NK-92 (cell line): ENCODE results near the gene CAPN10.

ENCODE experiments used
- DNase-seq: peaks from one replicate; lab custom pipeline; 2025; ENCODE audit not compliant: unreplicated experiment; lab: John Stamatoyannopoulos, UW

Gene CAPN10

DNA sequence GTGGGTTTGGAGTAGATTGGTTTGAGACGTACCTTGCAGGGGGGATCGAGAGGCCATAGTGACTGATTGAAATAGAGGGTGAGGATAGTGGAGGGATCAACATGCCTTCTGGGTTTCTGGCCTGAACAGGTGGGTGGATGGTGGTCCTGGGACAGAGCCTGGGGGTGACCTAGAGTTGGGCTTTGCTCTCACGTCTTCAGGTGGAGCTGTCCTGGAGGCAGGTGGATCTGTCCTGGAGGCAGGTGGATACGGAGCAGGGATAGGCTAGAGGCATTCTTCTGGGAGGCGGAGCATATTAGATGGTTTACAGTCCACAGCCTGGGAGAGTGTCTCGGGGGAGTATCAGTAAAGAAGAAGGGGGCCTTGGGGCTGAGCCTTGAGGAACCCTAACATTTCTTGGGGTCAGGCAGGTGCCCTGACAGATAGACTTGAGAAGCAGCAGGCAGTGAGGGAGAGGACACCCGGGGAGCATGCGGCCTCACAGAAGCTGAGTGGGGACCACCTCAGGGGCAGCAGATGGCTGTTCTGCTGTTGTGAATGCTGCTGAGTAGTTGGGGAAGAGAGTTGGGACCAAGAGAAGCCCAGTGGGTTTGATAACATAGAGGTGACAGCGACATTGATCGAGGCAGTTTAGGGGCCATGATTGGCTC, 1.6 kb downstream of the CAPN10 start:
- no peak for DNase-seq

DNA sequence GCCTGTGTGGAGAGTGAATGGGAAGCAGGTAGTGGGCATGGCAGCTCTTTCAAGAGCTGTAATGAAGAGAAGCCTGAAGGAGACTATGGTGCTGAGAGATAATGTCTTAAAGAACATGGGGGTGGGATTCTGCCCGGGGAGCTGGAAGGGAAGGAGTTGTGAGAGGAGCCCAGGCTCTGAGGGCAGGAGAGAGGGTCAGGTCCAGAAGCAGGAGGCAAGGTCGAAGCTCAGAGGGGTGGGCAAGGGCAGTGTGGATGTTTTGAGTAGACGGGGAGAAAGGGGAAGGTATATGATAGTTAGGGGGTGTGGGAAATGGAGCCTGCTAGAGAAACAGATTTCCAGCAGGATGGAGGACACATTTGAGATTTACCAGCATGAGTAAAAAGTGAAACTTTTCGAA, 2.1 kb downstream of the CAPN10 start:
- DNase-seq: no peak

DNA sequence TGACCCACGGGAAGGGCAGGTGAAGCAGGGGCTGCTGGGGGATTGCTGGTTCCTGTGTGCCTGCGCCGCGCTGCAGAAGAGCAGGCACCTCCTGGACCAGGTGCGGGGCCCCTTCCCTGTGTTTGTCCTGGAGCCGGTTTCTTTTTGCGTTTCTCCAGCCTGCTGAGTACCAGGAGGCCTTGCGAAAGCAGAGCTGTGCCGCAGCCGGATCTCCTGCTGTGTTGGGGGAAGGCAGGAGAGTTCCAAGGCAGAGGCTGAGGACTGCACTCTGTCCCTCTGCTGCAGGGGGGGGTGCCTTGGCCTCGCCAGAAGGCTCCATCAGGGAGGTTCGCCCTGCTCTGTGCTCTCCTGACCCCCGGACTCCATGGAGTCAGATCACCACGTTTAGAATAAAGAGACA, 2.8 kb downstream of the CAPN10 start:
- DNase-seq: no peak

DNA sequence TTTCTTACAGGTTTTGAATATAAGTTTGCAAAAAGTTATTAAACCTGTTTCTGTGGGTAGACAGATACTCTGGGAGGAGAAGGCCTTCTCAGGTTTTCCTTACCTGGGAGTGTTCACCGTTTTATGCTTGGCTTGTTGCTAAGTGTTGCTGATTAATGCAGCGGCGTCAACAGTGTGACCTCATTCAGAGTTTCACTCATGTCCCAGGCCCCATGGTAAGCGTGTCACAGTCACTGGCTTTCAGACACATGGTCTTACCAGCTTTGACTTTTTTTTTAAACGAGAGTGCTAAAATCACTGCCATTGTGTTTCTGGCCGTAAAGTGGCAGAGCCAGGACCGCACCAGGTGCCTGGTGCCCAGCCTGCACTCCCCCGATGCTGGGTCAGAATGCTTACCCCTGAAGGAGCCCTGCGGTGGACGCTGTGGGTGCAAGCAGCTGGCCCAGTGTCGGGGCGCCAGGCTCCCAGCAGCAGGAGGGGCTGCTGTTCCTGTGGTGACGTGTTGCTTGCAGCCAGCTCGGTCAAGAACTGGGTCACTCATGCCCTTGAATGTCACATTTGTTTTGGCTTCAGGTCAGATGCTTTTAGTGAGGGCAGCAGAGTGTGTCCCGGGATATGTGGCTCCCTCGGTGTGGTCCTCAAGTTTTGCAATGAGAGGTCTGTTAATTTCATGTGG, 3.5 kb downstream of the CAPN10 start:
- no peak for DNase-seq

DNA sequence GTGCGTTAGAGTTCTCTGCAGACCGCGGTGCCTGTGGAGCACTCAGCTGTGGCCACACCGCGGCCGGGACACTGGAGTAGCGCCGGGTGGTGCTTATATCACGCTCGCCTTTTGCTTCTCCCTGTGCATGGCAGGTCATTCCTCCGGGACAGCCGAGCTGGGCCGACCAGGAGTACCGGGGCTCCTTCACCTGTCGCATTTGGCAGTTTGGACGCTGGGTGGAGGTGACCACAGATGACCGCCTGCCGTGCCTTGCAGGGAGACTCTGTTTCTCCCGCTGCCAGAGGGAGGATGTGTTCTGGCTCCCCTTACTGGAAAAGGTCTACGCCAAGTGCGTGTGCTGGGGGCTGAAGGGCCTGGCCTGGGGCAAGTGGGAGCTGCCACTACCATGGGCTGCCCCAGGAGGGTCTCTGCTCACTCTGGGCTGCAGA, 4.2 kb downstream of the CAPN10 start:
- DNase-seq: no peak

DNA sequence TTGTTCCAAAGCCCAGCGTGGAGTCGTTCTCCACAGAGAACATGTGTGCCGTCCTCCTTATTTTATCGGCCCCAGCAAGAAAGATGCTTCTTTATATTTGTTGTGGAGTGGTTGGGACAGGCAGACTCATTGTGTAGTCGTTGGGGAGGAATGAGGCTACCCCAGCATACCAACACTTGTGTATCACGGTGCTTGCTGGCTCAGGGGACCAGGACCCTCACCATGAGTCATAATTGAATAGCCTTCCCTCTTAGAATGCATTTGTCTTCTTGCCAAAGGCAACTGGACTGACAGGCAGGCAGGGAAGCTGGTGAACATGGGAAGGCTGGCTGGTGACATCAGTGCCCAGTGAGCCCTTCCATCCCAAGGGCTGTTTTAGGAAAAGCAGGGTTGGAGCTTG, 4.7 kb downstream of the CAPN10 start:
- no peak for DNase-seq

DNA sequence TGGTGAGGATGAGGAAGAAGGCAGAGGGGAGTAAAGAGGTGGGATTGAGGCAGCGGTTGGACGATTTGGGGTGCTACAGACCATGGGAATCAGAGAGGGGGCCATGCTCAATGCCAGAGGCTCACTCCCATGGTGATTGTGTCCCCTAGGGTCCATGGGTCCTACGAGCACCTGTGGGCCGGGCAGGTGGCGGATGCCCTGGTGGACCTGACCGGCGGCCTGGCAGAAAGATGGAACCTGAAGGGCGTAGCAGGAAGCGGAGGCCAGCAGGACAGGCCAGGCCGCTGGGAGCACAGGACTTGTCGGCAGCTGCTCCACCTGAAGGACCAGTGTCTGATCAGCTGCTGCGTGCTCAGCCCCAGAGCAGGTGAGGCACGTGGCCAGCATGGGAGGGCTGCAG, 5.2 kb downstream of the CAPN10 start:
- no peak for DNase-seq

DNA sequence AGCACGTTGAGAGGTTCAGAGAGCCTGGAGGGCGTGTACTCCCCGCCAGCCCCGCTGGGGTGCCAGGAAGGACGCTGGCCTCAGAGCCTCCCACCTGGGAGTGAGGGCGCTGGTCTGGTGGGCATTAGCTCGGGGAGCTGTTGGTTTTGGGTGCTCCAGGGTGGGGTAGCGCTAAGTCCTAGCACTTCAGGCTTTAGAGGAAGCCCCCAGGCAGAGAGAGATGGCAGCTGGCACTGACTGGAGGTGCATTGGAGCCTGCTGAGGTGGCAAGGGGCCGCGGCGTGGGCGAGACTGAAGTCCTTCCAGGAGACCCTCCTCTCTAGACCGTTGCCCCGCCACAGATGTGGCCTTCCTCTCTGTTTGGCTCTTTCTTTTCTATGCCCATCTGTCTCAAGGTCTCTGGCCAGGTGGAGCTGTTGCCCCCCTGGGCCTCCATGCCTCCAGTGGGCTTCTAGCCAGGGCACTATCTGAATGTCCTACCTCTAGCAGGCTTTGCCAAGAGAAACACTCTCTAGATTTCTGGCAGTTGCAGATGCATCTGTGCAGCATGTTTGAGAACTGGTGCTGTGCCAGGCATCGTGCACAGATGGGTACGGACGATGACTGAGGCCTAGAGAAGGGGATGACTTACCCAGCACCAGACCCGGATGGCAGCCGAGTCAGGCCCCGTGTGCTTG, 6.6 kb downstream of the CAPN10 start:
- DNase-seq: no peak

DNA sequence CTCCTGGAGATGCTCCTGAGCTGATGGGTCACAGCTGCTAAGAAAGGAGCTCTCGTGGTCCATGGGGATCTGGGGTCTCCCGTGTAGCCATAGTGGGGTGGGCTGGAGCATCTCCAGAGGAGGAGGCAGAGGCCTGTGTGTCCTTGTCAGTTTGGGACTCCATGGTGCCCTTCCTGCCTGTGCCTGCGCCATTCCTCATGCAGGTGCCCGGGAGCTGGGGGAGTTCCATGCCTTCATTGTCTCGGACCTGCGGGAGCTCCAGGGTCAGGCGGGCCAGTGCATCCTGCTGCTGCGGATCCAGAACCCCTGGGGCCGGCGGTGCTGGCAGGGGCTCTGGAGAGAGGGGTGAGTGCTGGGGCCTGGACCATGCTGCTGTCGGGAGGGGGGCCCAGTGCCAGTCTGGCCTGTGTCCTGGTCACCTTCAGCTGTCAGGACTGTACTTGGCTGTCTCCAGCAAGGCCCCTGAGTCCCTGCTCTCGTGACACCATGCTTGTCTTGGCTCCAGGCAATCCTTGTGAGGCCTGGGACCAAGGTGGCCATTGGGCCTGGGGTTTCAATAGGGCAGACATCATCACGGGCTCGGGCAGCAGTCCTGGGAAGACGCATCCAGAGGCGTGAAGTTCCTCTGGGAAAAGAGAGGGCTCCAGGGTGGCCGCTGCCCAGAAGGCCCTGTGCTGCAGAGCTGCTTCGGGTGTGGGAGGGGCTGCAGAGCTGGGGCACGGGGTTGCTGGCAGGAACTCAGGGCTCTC, 7.3 kb downstream of the CAPN10 start:
- DNase-seq: no peak

DNA sequence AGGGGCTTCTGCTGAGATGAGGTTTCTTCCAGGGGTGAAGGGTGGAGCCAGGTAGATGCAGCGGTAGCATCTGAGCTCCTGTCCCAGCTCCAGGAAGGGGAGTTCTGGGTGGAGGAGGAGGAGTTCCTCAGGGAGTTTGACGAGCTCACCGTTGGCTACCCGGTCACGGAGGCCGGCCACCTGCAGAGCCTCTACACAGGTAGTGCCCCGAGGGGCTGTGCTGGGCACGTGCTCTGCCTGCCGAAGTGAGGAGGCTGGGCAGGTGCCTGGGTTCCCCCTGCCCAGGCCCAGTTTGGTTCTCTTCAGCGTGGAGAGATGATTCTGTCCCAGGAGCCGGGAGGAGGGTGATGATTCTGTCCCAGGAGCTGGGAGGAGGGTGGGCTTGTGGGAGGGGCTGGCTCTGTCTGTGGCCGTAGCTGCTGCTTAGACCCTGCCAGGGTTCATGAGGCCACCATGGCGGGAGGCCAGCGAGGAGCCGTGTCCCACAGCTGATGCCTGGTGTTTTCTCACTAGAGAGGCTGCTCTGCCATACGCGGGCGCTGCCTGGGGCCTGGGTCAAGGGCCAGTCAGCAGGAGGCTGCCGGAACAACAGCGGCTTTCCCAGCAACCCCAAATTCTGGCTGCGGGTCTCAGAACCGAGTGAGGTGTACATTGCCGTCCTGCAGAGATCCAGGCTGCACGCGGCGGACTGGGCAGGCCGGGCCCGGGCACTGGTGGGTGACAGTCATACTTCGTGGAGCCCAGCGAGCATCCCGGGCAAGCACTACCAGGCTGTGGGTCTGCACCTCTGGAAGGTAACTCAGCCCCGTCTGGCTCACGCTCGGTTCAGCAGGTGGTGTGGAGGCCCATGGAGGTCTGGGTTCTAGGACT, 8.2 kb downstream of the CAPN10 start:
- DNase-seq: no peak

DNA sequence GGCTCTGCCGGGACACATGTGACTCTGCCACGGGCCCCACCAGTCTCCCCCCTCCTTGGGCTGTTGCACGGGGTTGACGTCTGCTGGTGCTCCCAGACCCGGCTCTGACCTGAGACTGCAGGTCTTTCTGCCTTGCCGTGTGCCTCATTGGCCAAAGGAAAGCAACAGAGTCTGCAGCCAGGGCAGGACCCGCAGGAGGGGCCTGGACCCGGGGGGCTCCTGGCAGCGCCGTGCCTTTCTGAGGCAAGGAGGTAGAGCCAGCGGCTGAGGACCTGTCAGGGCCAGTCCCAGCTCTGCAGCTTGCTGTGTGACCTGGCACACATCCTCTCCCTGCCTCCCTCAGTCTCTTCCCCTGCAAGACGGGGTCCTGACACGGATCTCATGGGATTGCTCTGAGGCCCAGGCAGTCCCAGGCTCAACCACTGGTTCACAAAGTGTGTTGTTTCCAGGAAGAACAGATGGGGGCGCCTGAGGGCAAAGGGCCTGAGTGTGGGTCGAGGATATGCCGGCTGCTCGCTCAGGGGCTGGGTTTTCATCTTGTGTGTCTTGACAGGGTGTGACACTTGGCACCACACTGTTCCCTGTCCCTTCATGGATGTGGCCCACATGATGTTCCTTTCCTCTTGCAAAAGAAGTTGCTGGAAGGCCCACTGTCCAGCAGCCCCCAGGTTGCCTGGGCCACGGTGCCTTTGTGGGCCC, 9.0 kb downstream of the CAPN10 start:
- DNase-seq: no peak

DNA sequence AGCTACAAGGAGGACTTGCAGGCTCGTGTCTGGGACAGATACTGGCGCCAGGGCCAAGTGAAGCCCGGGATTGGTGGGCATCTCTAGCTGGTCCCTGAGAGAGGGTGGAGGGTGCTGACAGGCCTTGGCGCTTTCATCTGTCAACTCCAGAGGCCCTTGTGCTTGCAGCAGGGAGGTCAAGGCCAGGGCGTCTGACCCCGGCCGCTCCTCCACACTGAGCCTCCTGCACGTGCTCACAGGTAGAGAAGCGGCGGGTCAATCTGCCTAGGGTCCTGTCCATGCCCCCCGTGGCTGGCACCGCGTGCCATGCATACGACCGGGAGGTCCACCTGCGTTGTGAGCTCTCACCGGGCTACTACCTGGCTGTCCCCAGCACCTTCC, 9.5 kb downstream of the CAPN10 start:
- no peak for DNase-seq

DNA sequence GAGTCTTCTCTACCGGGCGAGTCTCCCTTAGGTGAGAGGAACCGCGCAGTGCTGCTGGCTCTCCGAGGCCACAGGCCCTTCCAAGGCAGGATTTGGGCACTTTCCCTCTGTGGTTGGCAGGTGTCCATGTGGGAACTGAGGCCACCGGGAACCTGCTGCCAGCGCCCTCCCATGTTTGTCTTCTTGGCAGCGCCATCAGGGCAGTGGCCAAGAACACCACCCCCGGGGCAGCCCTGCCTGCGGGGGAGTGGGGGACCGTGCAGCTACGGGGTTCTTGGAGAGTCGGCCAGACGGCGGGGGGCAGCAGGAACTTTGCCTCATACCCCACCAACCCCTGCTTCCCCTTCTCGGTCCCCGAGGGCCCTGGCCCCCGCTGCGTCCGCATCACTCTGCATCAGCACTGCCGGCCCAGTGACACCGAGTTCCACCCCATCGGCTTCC, 10.0 kb downstream of the CAPN10 start:
- DNase-seq: no peak

DNA sequence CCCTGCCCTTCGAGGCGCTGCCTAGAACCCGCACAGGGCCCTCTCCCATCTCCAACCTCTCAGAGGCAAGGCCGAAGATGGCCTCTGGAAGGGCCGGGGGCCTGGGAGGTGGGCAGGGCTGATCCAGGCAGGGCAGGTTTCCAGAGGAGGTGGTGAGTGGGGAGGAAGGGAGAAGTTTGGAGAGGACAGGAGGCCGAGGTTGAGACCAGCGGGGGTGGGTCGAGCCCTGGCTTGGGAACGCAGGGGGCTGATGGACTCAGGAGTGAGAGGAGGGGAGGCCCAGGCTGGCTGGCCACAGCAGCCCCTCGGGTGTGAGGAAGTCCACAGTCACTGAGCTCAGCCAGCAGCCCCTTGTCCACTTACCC, 10.5 kb downstream of the CAPN10 start:
- DNase-seq: no peak

DNA sequence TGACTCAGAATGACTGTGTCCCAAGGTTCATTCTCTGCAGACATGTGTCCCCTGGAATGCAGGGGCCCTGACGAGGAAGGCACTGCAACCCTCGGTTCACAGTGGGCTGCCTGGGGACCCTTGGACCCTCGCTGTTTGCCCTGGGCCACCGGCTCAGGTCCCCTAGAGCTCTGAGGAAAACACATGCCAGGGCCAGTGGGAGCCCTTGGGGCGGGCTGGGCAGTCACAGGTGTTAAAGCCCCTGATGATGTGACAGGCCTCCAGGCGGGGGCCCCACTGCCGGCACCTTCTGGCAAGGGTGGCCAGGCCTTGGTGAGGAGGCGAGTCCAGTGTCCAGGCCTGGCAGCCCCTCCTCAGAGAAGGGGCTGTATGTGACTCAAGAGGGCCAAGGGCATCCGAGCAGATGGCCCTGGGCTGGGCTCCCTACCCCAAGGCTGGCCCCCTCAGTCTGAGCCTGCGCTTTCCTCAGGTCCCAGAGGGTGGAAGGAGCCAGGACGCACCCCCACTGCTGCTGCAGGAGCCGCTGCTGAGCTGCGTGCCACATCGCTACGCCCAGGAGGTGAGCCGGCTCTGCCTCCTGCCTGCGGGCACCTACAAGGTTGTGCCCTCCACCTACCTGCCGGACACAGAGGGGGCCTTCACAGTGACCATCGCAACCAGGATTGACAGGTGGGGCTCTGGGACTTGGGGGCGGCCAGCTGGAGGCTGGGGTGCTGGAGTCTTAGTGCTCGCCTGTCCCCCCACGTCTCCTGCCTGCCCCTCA, 11.1 kb downstream of the CAPN10 start:
- DNase-seq: no peak

DNA sequence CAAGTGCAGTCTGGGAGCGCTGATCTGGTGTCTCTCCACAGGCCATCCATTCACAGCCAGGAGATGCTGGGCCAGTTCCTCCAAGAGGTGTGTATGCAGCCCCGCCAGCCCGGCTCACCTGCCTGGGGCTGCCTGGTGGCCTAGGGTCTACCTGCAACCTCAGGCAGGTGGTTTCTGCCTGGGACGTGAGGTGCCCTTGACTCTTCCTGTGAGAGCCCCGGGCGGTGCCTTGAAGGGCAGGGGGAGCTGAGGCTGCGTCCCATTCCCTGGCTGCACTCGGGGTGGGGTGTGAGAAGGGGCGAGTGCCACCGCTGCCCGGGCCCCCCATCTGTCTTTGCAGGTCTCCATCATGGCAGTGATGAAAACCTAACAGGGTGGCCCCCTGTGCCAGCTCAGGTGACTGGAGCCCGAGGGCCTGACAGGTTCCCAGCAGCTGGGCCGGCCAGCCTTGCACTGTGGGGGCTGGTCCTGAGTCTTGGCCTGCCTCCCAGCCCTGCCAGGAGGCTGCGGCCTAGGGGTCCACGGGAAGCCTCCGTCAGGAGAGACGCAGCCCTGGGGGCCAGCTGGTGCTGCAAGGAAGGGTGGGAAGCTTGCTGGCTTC, 11.9 kb downstream of the CAPN10 start:
- DNase-seq: no peak

DNA sequence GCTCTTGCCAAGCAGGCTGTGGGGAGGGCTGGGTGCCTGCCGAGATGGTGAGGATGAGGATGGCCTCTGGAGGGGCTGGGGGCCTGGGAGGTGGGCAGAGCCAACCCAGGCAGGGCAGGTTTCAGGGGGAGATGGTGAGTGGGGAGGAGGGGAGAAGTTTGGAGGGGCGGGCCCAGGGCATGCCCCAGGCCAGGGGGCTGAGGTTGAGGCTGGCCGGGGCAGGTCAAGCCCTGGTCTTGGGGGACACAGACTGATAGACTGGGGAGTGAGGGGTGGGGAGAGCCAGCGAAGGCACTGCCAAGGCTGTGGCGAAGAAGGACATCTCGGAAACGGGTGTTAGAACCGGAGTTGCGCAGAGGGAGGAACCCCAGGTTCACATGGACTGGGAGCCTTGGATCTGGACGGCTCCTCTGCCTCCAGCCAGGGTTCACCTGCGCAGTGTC, 12.6 kb downstream of the CAPN10 start:
- DNase-seq: no peak

DNA sequence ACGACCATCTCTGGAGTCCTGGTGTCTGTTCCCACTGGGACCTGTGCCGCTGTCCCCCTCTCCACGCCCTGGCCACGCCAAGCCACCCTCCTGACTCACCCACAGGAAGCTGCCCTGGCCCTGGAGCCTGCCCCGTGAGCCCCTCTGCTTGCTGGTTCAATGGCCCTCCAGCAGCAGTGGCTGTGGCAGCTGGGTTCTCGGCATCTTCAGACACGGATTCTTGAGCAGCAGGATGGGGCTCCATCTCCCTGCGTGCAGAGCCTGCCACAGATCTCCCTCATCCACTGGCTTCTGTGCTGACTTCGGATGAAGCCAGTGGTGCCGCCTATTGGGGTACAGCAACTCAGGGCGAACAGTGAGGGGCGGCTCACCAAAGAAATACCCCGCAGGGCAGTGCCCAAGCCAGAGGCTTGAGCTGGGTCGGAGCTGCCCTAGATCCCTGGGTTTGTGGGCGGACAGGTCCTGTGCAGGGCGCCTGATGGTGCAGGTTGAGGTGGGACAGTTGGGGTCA, 14.0 kb downstream of the CAPN10 start:
- no peak for DNase-seq
